Subcutaneous adipose tissue (tissue), 4 donors: Measurements from ENCODE around the gene ZDHHC8. TPM values are rescaled to one million over a fixed set of nuclear protein-coding genes. Genes with fewer than 3 reads are reported as not detected.

Experiments used
- total RNA-seq, 4 donors: library from RNA; depleted of rRNA; stranded (reverse); fragments of >200 nt; gene quantifications; one replicate each; pipeline ENCODE4 v1.1.0, GENCODE V29; 2016
- TF ChIP-seq, protein P1 (sequence below): fragments of 450-650 bp; IDR thresholded peaks from one replicate; pipeline ENCODE4 v1.5.1; 2016; ENCODE audit warnings: low read depth, mild to moderate bottlenecking, control low read depth, antibody characterized with exemption, moderate library complexity

Gene ZDHHC8
- total RNA-seq, 4 donors from 2014 or later = 7.0 to 32.2 (median 11.0) TPM

DNA sequence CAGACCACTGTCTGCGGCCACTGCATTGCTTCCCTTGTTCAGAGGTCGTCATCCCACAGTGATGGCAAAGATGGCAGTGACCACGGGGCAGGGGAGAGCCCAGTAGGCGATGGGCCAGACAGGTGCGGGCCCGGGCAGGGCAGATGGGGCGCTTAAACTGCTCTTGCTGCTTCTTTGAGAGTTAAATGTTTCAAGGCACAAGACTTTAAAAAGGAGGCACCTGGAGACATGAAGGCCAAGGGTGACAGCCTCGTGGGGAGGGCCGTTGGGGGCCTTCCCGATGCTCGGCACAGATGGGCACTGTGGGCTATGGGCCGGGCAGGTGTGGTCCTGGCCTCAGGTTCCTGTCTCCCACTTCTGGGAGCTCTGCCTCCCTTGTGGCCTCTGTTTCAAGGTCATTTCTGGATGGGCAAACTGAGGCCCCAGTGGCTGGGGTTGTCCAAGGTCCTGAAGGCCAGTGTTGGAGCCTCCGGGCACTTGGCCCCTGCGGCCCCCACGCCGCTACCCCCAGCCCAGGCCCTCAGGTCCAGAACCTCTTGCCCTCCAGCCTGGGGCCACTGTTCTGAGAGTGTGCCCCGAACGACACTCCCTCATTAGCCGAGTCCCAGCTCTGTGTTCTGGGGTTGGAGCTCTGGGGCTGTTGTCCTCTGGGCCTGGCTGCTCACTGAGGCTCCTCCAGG lies 36.2 kb downstream of the ZDHHC8 start:
- TF ChIP-seq, protein P1, sequence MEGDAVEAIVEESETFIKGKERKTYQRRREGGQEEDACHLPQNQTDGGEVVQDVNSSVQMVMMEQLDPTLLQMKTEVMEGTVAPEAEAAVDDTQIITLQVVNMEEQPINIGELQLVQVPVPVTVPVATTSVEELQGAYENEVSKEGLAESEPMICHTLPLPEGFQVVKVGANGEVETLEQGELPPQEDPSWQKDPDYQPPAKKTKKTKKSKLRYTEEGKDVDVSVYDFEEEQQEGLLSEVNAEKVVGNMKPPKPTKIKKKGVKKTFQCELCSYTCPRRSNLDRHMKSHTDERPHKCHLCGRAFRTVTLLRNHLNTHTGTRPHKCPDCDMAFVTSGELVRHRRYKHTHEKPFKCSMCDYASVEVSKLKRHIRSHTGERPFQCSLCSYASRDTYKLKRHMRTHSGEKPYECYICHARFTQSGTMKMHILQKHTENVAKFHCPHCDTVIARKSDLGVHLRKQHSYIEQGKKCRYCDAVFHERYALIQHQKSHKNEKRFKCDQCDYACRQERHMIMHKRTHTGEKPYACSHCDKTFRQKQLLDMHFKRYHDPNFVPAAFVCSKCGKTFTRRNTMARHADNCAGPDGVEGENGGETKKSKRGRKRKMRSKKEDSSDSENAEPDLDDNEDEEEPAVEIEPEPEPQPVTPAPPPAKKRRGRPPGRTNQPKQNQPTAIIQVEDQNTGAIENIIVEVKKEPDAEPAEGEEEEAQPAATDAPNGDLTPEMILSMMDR = no peak

DNA sequence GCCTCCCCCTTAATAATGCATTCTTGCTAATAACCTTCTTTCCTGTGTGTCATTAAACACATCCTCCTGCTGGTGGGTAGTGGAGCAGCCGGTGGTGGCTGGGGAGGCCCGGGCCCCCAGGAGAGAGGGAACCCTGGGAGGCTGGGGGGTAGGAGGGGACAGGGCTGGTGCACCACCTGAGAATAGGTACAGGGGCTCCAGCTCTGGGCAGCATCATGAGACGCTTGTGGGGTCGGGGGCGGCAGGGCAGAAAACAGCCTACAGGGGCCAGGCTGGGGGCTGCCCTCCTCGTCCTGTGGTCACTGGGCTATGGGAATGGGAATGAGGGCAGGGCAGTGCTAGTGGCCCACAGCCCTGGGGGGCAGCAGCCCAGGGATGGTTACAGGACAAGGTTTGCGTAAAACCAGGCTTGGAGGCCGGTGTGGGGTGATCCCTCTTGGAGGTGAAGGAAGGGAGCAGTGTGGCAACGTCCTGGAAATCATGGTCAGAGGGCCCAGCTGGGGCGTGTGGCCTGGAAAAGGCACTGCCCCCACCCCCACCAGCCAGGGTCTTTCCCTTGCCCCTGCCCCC lies 37.7 kb downstream of the ZDHHC8 start:
- TF ChIP-seq, protein P1 = no peak

GRCh38 chr22:20170170-20170569 lies 38.6 kb downstream of the ZDHHC8 start:
- TF ChIP-seq, protein P1 = no peak

DNA sequence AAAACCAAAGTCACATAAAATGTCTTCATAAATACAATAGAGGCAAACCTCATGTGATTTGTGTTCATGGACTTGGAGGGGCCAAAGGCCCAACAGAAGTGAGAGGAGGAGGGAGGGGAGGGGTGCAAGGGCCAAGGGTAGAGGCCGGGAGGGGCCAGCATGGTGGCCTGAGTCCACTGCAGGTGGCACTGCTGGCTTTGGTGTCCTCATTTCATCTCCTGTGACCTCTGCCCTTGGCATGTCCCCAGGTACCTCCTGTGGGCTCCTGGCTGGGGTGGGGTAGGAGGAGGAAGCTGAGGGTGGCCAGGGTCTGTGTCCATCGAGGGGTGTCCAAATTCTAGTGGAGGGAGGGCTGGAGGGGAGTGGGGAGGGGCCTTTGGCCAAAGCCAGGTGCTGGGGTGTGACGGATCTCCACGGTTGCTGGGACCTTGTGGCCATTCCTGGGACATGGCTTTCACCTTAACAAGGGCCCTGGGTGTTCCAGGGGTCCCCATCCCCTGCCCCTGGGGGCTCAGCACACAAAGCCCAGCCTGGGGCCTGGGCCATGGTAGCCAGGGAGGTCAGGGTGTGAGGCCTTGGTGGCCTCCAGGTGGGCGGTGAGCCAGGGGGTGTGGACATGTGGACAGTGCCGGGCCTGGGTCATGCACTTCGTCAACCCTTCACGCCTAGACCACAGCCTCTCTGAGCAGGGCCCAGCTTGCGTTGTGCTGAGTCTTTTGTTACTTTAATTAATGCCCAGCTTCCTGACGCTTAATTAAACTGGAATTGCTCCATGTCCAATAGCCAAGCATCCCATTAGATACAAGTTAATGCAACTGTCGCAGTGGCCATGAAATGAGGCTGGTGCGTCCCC lies 39.9 kb downstream of the ZDHHC8 start:
- TF ChIP-seq, protein P1 = no peak

DNA sequence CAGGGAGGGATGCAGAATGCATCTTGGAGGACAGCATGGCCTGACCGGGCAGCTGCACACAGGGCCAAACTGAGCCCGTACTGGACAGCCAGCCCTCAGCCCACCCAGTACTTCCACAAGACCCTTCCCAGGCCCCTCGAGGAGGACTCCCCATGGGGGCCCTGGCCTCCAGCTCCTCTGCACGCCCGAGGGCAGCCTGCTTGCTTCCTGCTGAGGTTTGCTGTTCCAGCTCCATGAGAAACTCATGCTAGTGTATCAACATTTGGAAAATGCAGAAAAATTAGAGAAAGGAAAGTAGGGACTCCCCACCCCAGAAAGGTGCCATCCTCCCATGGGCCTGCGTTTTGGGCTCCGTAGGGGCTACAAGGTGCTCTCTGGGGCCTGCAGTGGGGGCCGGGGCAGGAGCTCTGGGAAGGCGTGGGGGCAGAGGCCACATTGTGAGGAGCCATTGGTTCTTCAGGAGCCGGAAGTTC lies 40.6 kb downstream of the ZDHHC8 start:
- TF ChIP-seq, protein P1 = no peak

GRCh38 chr22:20173246-20173645 lies 41.6 kb downstream of the ZDHHC8 start:
- TF ChIP-seq, protein P1 = no peak

DNA sequence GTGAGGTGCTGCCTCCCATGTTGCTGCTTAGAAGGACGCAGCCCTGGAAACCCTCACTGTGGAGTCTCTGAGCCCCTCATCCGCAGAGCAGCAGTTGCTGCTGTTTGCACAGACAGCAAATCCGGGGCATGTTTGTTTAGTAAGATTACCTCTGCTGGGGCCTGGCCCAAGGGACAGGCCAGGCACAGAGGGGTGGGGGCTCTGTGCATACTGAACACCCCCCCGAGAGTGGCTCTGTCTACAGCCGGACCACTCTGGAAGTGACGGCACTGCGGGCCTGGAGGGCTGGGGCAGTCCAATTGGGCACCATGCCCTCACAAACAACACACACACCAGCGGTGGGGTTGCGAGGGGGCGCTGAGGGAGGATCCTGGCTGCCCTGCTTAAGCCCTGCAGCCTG lies 42.2 kb downstream of the ZDHHC8 start:
- TF ChIP-seq, protein P1 = no peak
